ENCODE data around the gene GRAPL.
"Not testable (repeated sequence)": the region's sequence is repeated elsewhere in the genome, so short reads cannot be mapped to it uniquely, and the experiment has no call there.

Gene GRAPL

GRCh38 chr17:19127148-19127980 is at the start of gene GRAPL:
GRAPL (plus strand) TSS chr17:19127589; CDS start chr17:19127620, 31 bp downstream.
- not testable (repeated sequence) for DNase-seq (ENCODE audit: extremely low read depth, low read depth)

GRCh38 chr17:19088804-19089685 is 38.3 kb upstream of the GRAPL start:
- not testable (repeated sequence) for DNase-seq (ENCODE audit: extremely low read depth, low read depth)

GRCh38 chr17:19090058-19090772 is 37.2 kb upstream of the GRAPL start:
- DNase-seq (ENCODE audit: extremely low read depth, low read depth), result not testable (repeated sequence)

DNA sequence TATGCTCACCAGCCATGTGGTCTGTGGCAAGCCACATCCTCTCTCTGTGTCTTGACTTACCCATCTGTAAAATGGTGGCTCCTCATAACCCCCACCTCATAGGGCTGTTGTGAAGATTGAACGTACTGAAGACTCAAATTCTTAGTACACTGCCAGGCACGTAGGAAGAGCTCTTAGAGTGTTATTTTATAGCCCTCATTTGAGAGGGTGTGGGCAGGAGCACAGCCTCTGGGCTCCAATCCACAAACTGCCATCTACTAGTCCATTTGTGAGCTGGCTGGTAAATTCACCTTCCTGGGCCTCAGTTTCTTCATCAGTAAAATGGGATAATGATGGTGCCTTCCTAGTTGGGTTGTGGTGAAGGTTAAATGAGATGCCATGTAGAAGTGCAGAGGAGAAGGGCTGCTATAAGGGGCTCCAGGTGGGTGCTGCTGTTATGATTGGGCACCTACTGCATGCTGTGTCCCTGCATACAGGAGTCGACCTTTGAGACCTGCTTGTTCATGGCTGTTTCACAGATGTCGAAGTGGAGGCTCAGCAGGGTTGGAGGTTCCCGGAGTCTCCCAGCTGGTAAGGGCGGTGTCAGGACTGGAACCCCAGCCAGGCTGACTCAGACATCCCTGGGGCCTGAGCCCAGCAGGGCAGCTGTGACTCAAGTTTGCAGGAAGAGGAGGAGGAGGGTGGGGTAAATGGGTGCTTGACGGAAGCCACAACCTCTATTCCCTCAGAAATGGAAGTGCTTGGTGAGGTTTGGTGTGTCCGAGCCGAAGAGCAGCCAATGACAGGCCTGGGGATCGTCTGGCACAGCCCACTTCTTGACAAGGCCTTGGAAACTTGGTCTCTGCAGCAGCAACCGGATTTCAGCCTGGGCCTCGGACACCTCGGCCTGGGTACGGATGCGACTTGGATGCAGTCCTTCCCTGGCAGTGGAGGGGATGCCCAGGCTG is 34.4 kb upstream of the GRAPL start:
- not testable (repeated sequence) for DNase-seq (ENCODE audit: extremely low read depth, low read depth)

- DNase-seq (ENCODE audit: extremely low read depth, low read depth), result not testable (repeated sequence)
These were observed 33.5 kb upstream of the GRAPL start for GRCh38 chr17:19093684-19094438.

GRCh38 chr17:19108517-19108916 is 18.9 kb upstream of the GRAPL start:
- DNase-seq (ENCODE audit: extremely low read depth, low read depth), result not testable (repeated sequence)

- not testable (repeated sequence) for DNase-seq (ENCODE audit: extremely low read depth, low read depth)
These were observed 16.9 kb upstream of the GRAPL start for GRCh38 chr17:19110189-19111097.

GRCh38 chr17:19111111-19111711 is 16.2 kb upstream of the GRAPL start:
- DNase-seq (ENCODE audit: extremely low read depth, low read depth), result not testable (repeated sequence)

GRCh38 chr17:19111801-19112458 is 15.5 kb upstream of the GRAPL start:
- DNase-seq (ENCODE audit: extremely low read depth, low read depth), result not testable (repeated sequence)

GRCh38 chr17:19112459-19112826 is 14.9 kb upstream of the GRAPL start:
- DNase-seq (ENCODE audit: extremely low read depth, low read depth), result not testable (repeated sequence)

- not testable (repeated sequence) for DNase-seq (ENCODE audit: extremely low read depth, low read depth)
These were observed 8.7 kb upstream of the GRAPL start for GRCh38 chr17:19118695-19119094.

DNA sequence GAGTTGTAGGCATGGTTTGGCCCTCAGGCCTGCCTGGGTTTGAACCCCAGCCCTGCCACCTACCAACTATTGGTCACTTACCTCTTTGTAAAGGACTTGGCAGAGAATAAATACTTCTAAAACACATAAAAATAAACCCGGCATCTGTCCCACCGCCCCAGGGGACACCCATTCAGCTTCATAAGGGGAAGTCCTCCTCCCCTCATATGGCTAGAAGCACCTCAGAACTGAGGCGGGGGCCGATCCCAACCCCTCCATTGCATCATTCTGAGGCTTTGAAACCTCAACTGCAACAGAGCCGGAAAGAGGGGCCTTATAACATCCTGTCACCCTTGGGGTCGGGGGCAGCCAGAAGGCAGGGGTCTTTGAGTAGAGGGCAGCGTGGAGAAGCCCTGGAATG is 2.1 kb upstream of the GRAPL start:
- not testable (repeated sequence) for DNase-seq (ENCODE audit: extremely low read depth, low read depth)

- not testable (repeated sequence) for DNase-seq (ENCODE audit: extremely low read depth, low read depth)
These were observed 2.1 kb downstream of the GRAPL start for GRCh38 chr17:19129500-19129899.

- DNase-seq (ENCODE audit: extremely low read depth, low read depth), result not testable (repeated sequence)
These were observed 3.7 kb downstream of the GRAPL start for GRCh38 chr17:19131108-19131507.

DNA sequence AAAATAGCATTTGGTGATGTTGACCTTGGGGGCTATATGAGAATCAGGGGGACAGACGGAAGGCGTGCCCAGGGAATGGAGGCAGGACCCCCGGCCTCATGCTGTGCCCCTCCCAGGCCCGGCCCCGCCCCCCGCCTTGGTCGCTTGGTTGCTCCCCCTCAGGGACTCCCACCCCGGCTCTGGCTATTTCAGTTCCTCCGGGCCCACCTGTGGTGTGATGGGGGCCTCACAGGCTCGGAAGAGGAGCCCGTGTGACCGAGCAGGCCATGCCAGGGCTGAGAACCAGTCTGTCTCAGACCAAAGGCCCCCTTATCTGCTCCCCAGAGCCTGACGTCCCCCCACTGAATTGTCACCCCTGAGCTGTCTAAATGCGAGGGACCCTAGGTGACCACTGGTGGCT is 4.4 kb downstream of the GRAPL start:
- not testable (repeated sequence) for DNase-seq (ENCODE audit: extremely low read depth, low read depth)

GRCh38 chr17:19133793-19134192 is 6.4 kb downstream of the GRAPL start:
- DNase-seq (ENCODE audit: extremely low read depth, low read depth), result not testable (repeated sequence)

DNA sequence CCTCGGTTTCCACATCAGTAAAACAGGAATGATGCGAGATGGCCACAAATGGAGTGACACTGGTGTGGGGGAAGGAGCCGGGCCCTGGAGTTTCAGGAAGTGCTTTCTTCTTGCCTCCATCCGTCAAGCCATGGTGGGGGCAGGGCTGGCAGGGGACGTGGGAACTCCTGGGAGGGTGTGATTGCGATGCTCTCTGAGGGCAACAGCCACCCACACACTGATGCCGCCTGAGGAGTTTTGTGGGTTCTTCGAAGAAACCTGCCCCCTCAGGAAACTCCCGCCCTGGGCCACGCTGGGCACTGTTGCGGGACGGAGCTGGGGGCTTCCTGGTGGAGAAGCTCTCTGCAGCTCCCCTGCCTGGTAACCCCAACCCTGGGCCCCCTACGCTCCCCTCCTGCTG is 8.0 kb downstream of the GRAPL start:
- not testable (repeated sequence) for DNase-seq (ENCODE audit: extremely low read depth, low read depth)
